Stimulated activated CD4-positive, alpha-beta T cell treated with anti-CD3 and anti-CD28 coated beads, TNF-alpha, amount 100 ng/mL, for 48 hours (primary cell): ENCODE measurements around the gene RBMS2.
"Not testable (repeated sequence)": the region's sequence is repeated elsewhere in the genome, so short reads cannot be mapped to it uniquely, and the experiment has no call there.

Source experiments
- DNase-seq, 3 donors: peaks; one replicate each; pipeline ENCODE4 v3.0.0-alpha.2; 2020; ENCODE audit warnings: low read depth in 3 of 3

Gene RBMS2

GRCh38 chr12:56521590-56522371 is at the start of gene RBMS2:
Gene RBMS2 (plus strand): TSS chr12:56521820. CDS start chr12:56522024, 204 bp downstream.
- peak in 1 of 3 donors; percentile 22 for DNase-seq

- no peak for DNase-seq
Measured at GRCh38 chr12:56474389-56474788, 47.2 kb upstream of the RBMS2 start.

- no peak for DNase-seq
Measured at GRCh38 chr12:56476143-56476542, 45.5 kb upstream of the RBMS2 start.

GRCh38 chr12:56476972-56477432 is 44.6 kb upstream of the RBMS2 start:
- DNase-seq: no peak

GRCh38 chr12:56477521-56478225 is 43.9 kb upstream of the RBMS2 start:
- DNase-seq: no peak

GRCh38 chr12:56479625-56480024 is 42.0 kb upstream of the RBMS2 start:
- DNase-seq: no peak

GRCh38 chr12:56484566-56484965 is 37.1 kb upstream of the RBMS2 start:
- DNase-seq: no peak

- no peak for DNase-seq
Measured at GRCh38 chr12:56486694-56487093, 34.9 kb upstream of the RBMS2 start.

GRCh38 chr12:56487448-56488040 is 34.1 kb upstream of the RBMS2 start:
- DNase-seq: peak in 1 of 3 donors; percentile 17

- peak; percentile 47 to 64 (median 64) for DNase-seq
Measured at GRCh38 chr12:56488041-56488955, 33.3 kb upstream of the RBMS2 start, which contains the start of gene GLS2. Gene GLS2 (minus strand): TSS chr12:56488161. CDS start chr12:56488118, 43 bp downstream.

- DNase-seq: no peak
Measured at GRCh38 chr12:56490360-56490759, 31.3 kb upstream of the RBMS2 start.

GRCh38 chr12:56493409-56494105 is 28.1 kb upstream of the RBMS2 start:
- not testable (repeated sequence) for DNase-seq

GRCh38 chr12:56494106-56494415 is 27.6 kb upstream of the RBMS2 start:
- not testable (repeated sequence) for DNase-seq

GRCh38 chr12:56494481-56494880 is 27.1 kb upstream of the RBMS2 start:
- not testable (repeated sequence) for DNase-seq

GRCh38 chr12:56496704-56497103 is 24.9 kb upstream of the RBMS2 start:
- DNase-seq: peak in 1 of 3 donors; percentile 51

- DNase-seq: not testable (repeated sequence)
Measured at GRCh38 chr12:56498126-56498902, 23.3 kb upstream of the RBMS2 start.

- not testable (repeated sequence) for DNase-seq
Measured at GRCh38 chr12:56499452-56499851, 22.2 kb upstream of the RBMS2 start.

GRCh38 chr12:56499879-56500278 is 21.7 kb upstream of the RBMS2 start:
- not testable (repeated sequence) for DNase-seq

- DNase-seq: no peak
Measured at GRCh38 chr12:56510786-56511185, 10.8 kb upstream of the RBMS2 start.

- DNase-seq: not testable (repeated sequence)
Measured at GRCh38 chr12:56514014-56514318, 7.7 kb upstream of the RBMS2 start.
